Mesodermal cell (in vitro differentiated cells): ENCODE results near the gene MYH13.
A peak's percentile ranks its signal among the peaks of the same experiment; 100 is the strongest.

Source experiments
- H3K27ac ChIP-seq: 2 replicates; pipeline ENCODE4 v1.7.0; 2013; ENCODE audit warnings: mild to moderate bottlenecking, low read depth, low read length, moderate library complexity; ENCODE audit not compliant: severe bottlenecking
- H3K36me3 ChIP-seq: 2 replicates; pipeline ENCODE4 v1.7.1; 2013; ENCODE audit warnings: mild to moderate bottlenecking, low read length, moderate library complexity; ENCODE audit not compliant: control insufficient read depth, insufficient read depth
- H3K4me1 ChIP-seq: one replicate; pipeline ENCODE4 v1.7.1; 2013; ENCODE audit warnings: mild to moderate bottlenecking, low read length; ENCODE audit not compliant: insufficient read depth, control insufficient read depth, poor library complexity, severe bottlenecking
- H3K4me3 ChIP-seq: 2 replicates; pipeline ENCODE4 v1.7.0; 2013; ENCODE audit warnings: low read length, control low read depth, mild to moderate bottlenecking; ENCODE audit not compliant: insufficient read depth, poor library complexity, severe bottlenecking; ENCODE audit errors: extremely low read depth
- H3K9me3 ChIP-seq: 2 replicates; pipeline ENCODE4 v1.7.1; 2013; ENCODE audit warnings: mild to moderate bottlenecking, low read length, moderate library complexity; ENCODE audit not compliant: control insufficient read depth
- WGBS, 2 experiments: methylation state at CpG; one replicate each; pipeline ENCODE4 v1.1.5; 2013; ENCODE audit warnings: missing lambda C conversion rate in 2 of 2; ENCODE audit not compliant: insufficient coverage in 2 of 2; 5-methylcytosine and 5-hydroxymethylcytosine counted together

Gene MYH13

DNA sequence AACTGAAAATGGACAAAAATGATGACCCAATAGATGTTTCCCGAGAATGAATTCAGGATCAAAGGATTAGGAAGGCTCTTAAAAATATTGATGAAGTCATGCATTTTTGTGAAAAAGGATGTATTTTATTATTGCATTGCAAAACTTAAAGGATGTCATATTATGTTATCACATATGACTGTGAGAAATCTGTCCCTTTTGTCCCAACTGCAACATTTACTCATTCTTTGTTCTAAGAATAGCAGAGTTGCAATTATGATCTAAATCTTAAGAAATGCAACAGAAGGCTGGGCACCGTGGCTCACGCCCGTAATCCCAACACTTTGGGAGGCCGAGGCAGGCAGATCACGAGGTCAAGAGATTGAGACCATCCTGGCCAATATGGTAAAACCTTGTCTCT, 13.1 kb upstream of the MYH13 start:
- no peaks in the 10 kb centered on the region for H3K36me3 ChIP-seq
- peaks cover 2% of the 10 kb centered on the region for H3K4me1 ChIP-seq
- H3K27ac ChIP-seq: no peak overlapping the region
- no peak overlapping the region for H3K4me3 ChIP-seq
- 76 to 96% methylated on average over 5 of the region's 6 CpGs for WGBS, 2 experiments
- no peaks in the 10 kb centered on the region for H3K9me3 ChIP-seq

DNA sequence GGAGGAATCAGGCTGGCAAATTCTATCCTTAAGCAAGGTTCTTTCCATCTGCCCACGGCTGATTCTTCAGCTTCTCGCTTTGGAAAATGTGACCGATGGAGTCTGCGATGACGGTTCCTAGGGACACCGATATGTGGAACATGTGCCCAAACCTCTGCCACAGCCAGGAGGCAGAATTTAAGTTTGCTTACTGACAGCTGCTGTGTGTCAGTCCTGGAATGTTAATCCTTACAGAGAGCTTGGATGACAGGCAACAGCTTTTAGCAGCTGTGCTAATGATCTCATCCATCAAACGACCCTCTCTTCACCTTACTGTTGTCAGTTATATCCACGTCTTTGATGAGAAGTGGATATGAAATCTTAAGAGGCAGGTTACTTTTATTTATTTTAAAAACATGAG, 11.4 kb upstream of the MYH13 start:
- peak overlapping the region; percentile 33 for H3K27ac ChIP-seq
- H3K4me1 ChIP-seq: peaks cover 2% of the 10 kb centered on the region
- no peaks in the 10 kb centered on the region for H3K36me3 ChIP-seq
- no peak overlapping the region for H3K4me3 ChIP-seq
- H3K9me3 ChIP-seq: no peaks in the 10 kb centered on the region
- WGBS, 2 experiments: 82 to 97% methylated on average over 6 of the region's 8 CpGs

- H3K36me3 ChIP-seq: no peaks in the 10 kb centered on the region
- H3K4me1 ChIP-seq: peaks cover 2% of the 10 kb centered on the region
- no peak overlapping the region for H3K4me3 ChIP-seq
- WGBS, 2 experiments: 97 to 100% methylated on average over 2 to 3 of the region's 3 CpGs
- no peaks in the 10 kb centered on the region for H3K9me3 ChIP-seq
- no peak overlapping the region for H3K27ac ChIP-seq
These were observed 8.0 kb upstream of the MYH13 start for GRCh38 chr17:10380631-10381408.

DNA sequence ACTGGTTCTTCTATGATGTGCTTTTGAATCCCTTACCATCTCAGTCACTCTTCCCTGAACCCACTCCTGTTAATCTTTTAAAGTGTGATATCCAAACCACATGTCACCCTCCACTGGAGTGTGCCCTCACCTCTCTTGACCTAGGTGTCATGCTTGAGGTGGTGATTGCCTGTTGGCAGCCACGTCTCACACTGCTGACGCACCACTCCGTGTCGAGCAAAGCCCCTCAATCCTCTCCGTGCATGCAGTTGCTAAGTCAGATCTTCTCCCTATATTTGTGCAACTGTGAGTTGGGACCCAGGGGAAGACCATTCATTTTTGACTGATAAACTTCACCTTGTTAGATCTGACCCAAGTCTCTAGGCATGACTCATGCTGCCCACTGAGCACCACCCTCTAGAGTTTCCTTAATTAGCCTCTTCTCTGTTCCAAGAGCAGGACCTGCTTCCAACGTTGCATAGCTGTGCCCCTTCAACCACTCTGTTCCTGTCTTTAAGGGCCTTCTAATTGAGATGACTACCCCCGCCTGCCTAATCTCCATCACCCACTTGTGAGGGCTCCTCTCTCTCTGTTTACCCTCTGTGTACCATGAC, 2.7 kb downstream of the MYH13 start:
- Histone ChIP-seq H3K4me1 (no peaks in the 10 kb centered on the region), H3K36me3 (no peaks in the 10 kb centered on the region), H3K4me3 (no peak overlapping the region), H3K27ac (no peak overlapping the region), H3K9me3 (no peaks in the 10 kb centered on the region)
- 73 to 88% methylated on average over 4 to 7 of the region's 7 CpGs for WGBS, 2 experiments

GRCh38 chr17:10369239-10369638, 3.6 kb downstream of the MYH13 start:
- no CpG with 5 or more reads among the region's 1 CpG for WGBS, 2 experiments

GRCh38 chr17:10368561-10368960, 4.2 kb downstream of the MYH13 start:
- Histone ChIP-seq H3K27ac (no peak overlapping the region), H3K36me3 (no peaks in the 10 kb centered on the region), H3K4me1 (no peaks in the 10 kb centered on the region), H3K4me3 (no peak overlapping the region), H3K9me3 (no peaks in the 10 kb centered on the region)
- WGBS, 2 experiments: 100% methylated on average over 2 of the region's 3 CpGs; no CpG with 5 or more reads in 1 of the 2 experiments

More at GRCh38 chr17:10369239-10369638, 3.6 kb downstream of the MYH13 start:
- Histone ChIP-seq H3K36me3 (no peaks in the 10 kb centered on the region), H3K4me3 (no peak overlapping the region), H3K27ac (no peak overlapping the region), H3K4me1 (no peaks in the 10 kb centered on the region), H3K9me3 (no peaks in the 10 kb centered on the region)

GRCh38 chr17:10360578-10360977, 12.2 kb downstream of the MYH13 start:
- Histone ChIP-seq H3K9me3 (no peaks in the 10 kb centered on the region), H3K27ac (no peak overlapping the region), H3K4me3 (no peak overlapping the region), H3K4me1 (no peaks in the 10 kb centered on the region), H3K36me3 (no peaks in the 10 kb centered on the region)

DNA sequence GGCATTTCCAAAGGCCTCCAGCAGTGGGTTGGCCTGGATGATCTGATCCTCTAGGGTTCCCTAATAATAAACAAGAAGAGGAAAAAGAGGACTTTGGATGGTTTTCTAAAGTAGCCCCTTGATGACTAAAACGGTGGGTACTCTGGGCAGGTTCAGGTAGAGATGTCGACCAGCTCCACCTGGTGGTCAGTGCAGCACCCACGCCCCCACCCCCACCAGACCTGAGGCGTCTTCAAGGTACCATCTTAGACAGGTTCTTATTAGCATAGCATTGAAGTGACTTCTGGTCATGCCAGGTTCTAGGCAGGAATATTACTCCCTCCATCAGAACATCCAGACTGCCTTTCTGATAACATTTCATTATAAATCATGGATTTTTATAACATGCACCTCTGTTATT, 15.0 kb downstream of the MYH13 start:
- no peak overlapping the region for H3K27ac ChIP-seq
- WGBS, 2 experiments: 0 to 30% methylated on average over 1 to 2 of the region's 4 CpGs
- no peaks in the 10 kb centered on the region for H3K4me1 ChIP-seq
- H3K4me3 ChIP-seq: no peak overlapping the region
- H3K36me3 ChIP-seq: no peaks in the 10 kb centered on the region
- no peaks in the 10 kb centered on the region for H3K9me3 ChIP-seq

- Histone ChIP-seq H3K4me1 (no peaks in the 10 kb centered on the region), H3K9me3 (no peaks in the 10 kb centered on the region), H3K27ac (no peak overlapping the region), H3K4me3 (no peak overlapping the region), H3K36me3 (no peaks in the 10 kb centered on the region)
- 83 to 85% methylated on average over 6 to 7 of the region's 9 CpGs for WGBS, 2 experiments
These were observed 18.2 kb downstream of the MYH13 start for GRCh38 chr17:10354651-10355050.

- Histone ChIP-seq H3K36me3 (no peaks in the 10 kb centered on the region), H3K27ac (no peak overlapping the region), H3K4me3 (no peak overlapping the region), H3K4me1 (no peaks in the 10 kb centered on the region), H3K9me3 (no peaks in the 10 kb centered on the region)
These were observed 19.9 kb downstream of the MYH13 start for GRCh38 chr17:10352893-10353292.

DNA sequence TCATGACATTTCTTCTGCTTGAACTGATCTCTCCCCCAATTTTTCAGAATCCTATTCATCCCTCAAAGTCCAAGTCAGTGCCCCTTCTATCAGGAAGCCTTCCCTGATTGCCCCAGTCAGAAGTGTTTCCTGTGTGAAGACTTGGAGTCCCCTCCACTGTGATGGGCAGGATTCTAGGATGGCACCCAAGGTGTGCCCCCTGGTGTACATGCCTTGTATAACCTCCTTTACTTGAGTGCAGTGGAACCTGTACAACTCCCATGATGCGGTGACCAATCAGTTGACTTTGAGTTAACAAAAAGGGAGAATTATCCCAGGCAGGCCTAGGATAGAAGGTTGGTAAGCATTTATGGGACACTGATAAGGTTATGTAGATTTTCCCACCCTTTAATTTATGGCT, 23.4 kb downstream of the MYH13 start:
- Histone ChIP-seq H3K9me3 (no peaks in the 10 kb centered on the region), H3K4me1 (no peaks in the 10 kb centered on the region), H3K27ac (no peak overlapping the region), H3K36me3 (no peaks in the 10 kb centered on the region), H3K4me3 (no peak overlapping the region)
- 93 to 100% methylated on average over 1 of the region's 1 CpG for WGBS, 2 experiments
